Endothelial cell of umbilical vein (primary cell): ENCODE measurements around the gene DOP1B. TPM values are rescaled to one million over a fixed set of nuclear protein-coding genes. Genes with fewer than 3 reads are reported as not detected.
A peak's percentile ranks its signal among the peaks of the same experiment; 100 is the strongest.

Experiments used
- BruUV-seq: library from RNA; stranded (reverse); fragments of 400-500 nt; replicated peaks from 2 replicates; lab custom pipeline; 2021; lab: Mats Ljungman, UMichigan
- CTCF ChIA-PET: fragments of 300-600, 350-600 bp; sonication (Branson Sonifier 250); formaldehyde crosslinking; loops from one replicate; lab custom pipeline; 2021; ENCODE audit warnings: antibody characterized with exemption, inconsistent platforms; lab: Charles Lee
- POLR2A ChIA-PET: fragments of 300-600, 350-600 bp; sonication (Branson Sonifier 250); formaldehyde crosslinking; loops from one replicate; lab custom pipeline; 2021; ENCODE audit warnings: antibody characterized with exemption, inconsistent platforms; lab: Charles Lee
- DNase-seq: peaks from one replicate; pipeline ENCODE4 v3.0.0-alpha.2; 2011; ENCODE audit warnings: low read depth, low spot score
- FAIRE-seq: peaks from 2 replicates; lab custom pipeline; 2011; peaks lifted over from hg19 to GRCh38; lab: Jason Lieb, UNC
- H2AFZ ChIP-seq: 2 replicates; pipeline ENCODE4 v1.6.0; 2012; ENCODE audit warnings: low read depth, low read length, control low read depth, inconsistent platforms
- H3K27ac ChIP-seq: 2 replicates; pipeline ENCODE4 v1.5.1; 2011; ENCODE audit warnings: low read depth, mild to moderate bottlenecking, control low read depth, low read length, moderate library complexity; ENCODE audit not compliant: insufficient read depth
- H3K27me3 ChIP-seq, 2 experiments: 2 replicates each; pipeline versions ENCODE4 v1.6.0 to v1.6.1; 2011; ENCODE audit warnings: low read length in 2 of 2, mixed read lengths in 1 of 2; ENCODE audit not compliant: control insufficient read depth in 2 of 2, insufficient read depth in 2 of 2
- H3K36me3 ChIP-seq, 2 experiments: 2 replicates in 1 of 2; 3 replicates in 1 of 2; pipeline ENCODE4 v1.5.1; 2011; ENCODE audit warnings: low read length in 2 of 2, mild to moderate bottlenecking in 1 of 2, moderate library complexity in 1 of 2; ENCODE audit not compliant: control insufficient read depth in 2 of 2, insufficient read depth in 2 of 2; ENCODE audit errors: extremely low read depth in 1 of 2
- H3K4me1 ChIP-seq: 3 replicates; pipeline ENCODE4 v1.5.1; 2011; ENCODE audit warnings: mild to moderate bottlenecking, low read length; ENCODE audit not compliant: control insufficient read depth, insufficient read depth; ENCODE audit errors: extremely low read depth
- H3K4me2 ChIP-seq: 2 replicates; pipeline ENCODE4 v1.6.1; 2011; ENCODE audit warnings: low read length, control low read depth, mixed read lengths; ENCODE audit not compliant: insufficient read depth
- H3K4me3 ChIP-seq, 3 experiments: fragments of 200-600 bp in 1 of 3; sonication (generic), shearing (Covaris generic) in 1 of 3; replicated peaks in 1 of 3; 2 replicates each; pipeline ENCODE4 v1.5.1; 2011 to 2016; ENCODE audit warnings: control low read depth in 3 of 3, low read length in 3 of 3, mild to moderate bottlenecking in 2 of 3, inconsistent platforms in 1 of 3, low read depth in 1 of 3, moderate library complexity in 1 of 3; ENCODE audit not compliant: insufficient read depth in 1 of 3
- H3K79me2 ChIP-seq: 2 replicates; pipeline ENCODE4 v1.6.0; 2012; ENCODE audit warnings: low read length, inconsistent platforms; ENCODE audit not compliant: control insufficient read depth, insufficient read depth
- H3K9ac ChIP-seq: replicated peaks from 2 replicates; pipeline ENCODE3; 2011; ENCODE audit warnings: low read length, control low read depth; ENCODE audit not compliant: insufficient read depth; ENCODE audit errors: extremely low read depth
- H3K9me1 ChIP-seq: replicated peaks from 3 replicates; pipeline ENCODE4 v1.6.0; 2011; ENCODE audit warnings: mild to moderate bottlenecking, low read length; ENCODE audit not compliant: control insufficient read depth, insufficient read depth; ENCODE audit errors: extremely low read depth
- H3K9me3 ChIP-seq: replicated peaks from 2 replicates; pipeline ENCODE4 v1.5.1; 2012; ENCODE audit warnings: low read length, inconsistent platforms; ENCODE audit not compliant: control insufficient read depth, insufficient read depth
- H4K20me1 ChIP-seq: replicated peaks from 2 replicates; pipeline ENCODE3; 2011; ENCODE audit warnings: mild to moderate bottlenecking, low read length; ENCODE audit not compliant: control insufficient read depth, insufficient read depth; ENCODE audit errors: extremely low read depth
- CTCF ChIP-seq, 2 donors: IDR thresholded peaks; 1 replicate in 1 of 2; 2 replicates in 1 of 2; pipeline ENCODE4 v1.5.1; 2011; ENCODE audit warnings: low read length in 2 of 2, mild to moderate bottlenecking in 2 of 2, moderate library complexity in 2 of 2, control low read depth in 1 of 2, inconsistent platforms in 1 of 2, low read depth in 1 of 2; ENCODE audit not compliant: insufficient read depth in 1 of 2; ENCODE audit errors: extremely low read depth in 1 of 2
- EZH2 ChIP-seq: IDR thresholded peaks from 2 replicates; pipeline ENCODE4 v1.6.1; 2012; ENCODE audit warnings: borderline replicate concordance, low read depth, mild to moderate bottlenecking, moderate library complexity, low read length, inconsistent platforms; ENCODE audit not compliant: severe bottlenecking
- FOS ChIP-seq: IDR thresholded peaks from 2 replicates; pipeline ENCODE4 v1.6.1; 2011; ENCODE audit warnings: mild to moderate bottlenecking, low read length, moderate library complexity, borderline replicate concordance; ENCODE audit not compliant: insufficient read depth
- GATA2 ChIP-seq: IDR thresholded peaks from 2 replicates; pipeline ENCODE4 v1.7.0; 2011; ENCODE audit warnings: low read depth, mild to moderate bottlenecking, moderate library complexity, mixed read lengths, low read length; ENCODE audit not compliant: insufficient read length, insufficient read depth
- JUN ChIP-seq: IDR thresholded peaks from 2 replicates; pipeline ENCODE4 v1.6.1; 2011; ENCODE audit warnings: borderline replicate concordance, low read depth; ENCODE audit not compliant: insufficient read length, insufficient read depth
- MAX ChIP-seq: IDR thresholded peaks from 2 replicates; pipeline ENCODE4 v1.6.1; 2011; ENCODE audit not compliant: insufficient read depth, insufficient read length
- MYC ChIP-seq: IDR thresholded peaks from one replicate; pipeline ENCODE4 v1.6.1; 2011; ENCODE audit warnings: mild to moderate bottlenecking, low read depth, low read length
- POLR2A ChIP-seq: IDR thresholded peaks from 2 replicates; pipeline ENCODE4 v1.6.1; 2012; ENCODE audit warnings: low read depth, mild to moderate bottlenecking, control low read depth, low read length
- POLR2AphosphoS5 ChIP-seq: IDR thresholded peaks from 2 replicates; pipeline ENCODE4 v1.6.1; 2012; ENCODE audit warnings: low read depth, mild to moderate bottlenecking, control low read depth, low read length, moderate library complexity; ENCODE audit not compliant: insufficient read depth
- dilution Hi-C: fragments of 300-500 bp; cut with MboI; formaldehyde crosslinking; loops from one replicate; pipeline ENCODE4 v1.15.0; 2019; ENCODE audit warnings: low sequenced_read_pairs; ENCODE audit not compliant: extremely low pct_ligation_motif_present
- intact Hi-C: fragments of 100-400 bp; cut with micrococcal nuclease; formaldehyde crosslinking; loops from one replicate; pipeline ENCODE4 v1.10.0; 2022
- polyA plus RNA-seq, 4 experiments: library from polyadenylated mRNA; depleted of rRNA in 3 of 4; stranded (reverse) in 3 of 4; unstranded in 1 of 4; fragments of >200 nt; gene quantifications; 2 replicates each; pipeline versions ENCODE4 v1.2.1 to v1.2.3, GENCODE V29; 2011 to 2012; ENCODE audit warnings: missing spikeins in 1 of 4
- total RNA-seq: library from RNA; stranded (reverse); gene quantifications from 2 replicates; pipeline ENCODE4 v1.2.3, GENCODE V29; 2021

DOP1B gene
- total and polyA plus RNA-seq, 2 donors (not counting 3 experiments of a cell fraction or from before 2014, with no cell fraction given) = 3.7 to 9.9 TPM

- H3K27me3 ChIP-seq = peaks cover 3% of the 10 kb centered on the region in 2 experiments
- FAIRE-seq = peak; percentile 75
- H3K9ac ChIP-seq = no peak overlapping the region
Measured at GRCh38 chr21:36122977-36123376, 33.6 kb upstream of the DOP1B start.

GRCh38 chr21:36124395-36124794 is 32.2 kb upstream of the DOP1B start:
- BruUV-seq = no TSS peak
- H3K79me2 ChIP-seq = no peaks in the 10 kb centered on the region
- H3K27me3 ChIP-seq = peaks cover 3% of the 10 kb centered on the region in 2 experiments
- no peaks in the 10 kb centered on the region for H3K9me3 ChIP-seq
- H3K4me2 ChIP-seq = no peak overlapping the region
- no peaks in the 10 kb centered on the region for H3K4me1 ChIP-seq
- H3K9ac ChIP-seq = no peak overlapping the region
- ChIA-PET CTCF (interaction anchor here (1.4 to 2.5 kb wide), 4 partner anchors 9 to 85 kb away, joined by 3 to 13 read pairs (median 4); no protein-coding TSS in a partner anchor), POLR2A (no interaction called here)
- H3K9me1 ChIP-seq = no peaks in the 10 kb centered on the region
- no peak for FAIRE-seq
- H3K36me3 ChIP-seq = no peaks in the 10 kb centered on the region
- no peaks in the 10 kb centered on the region for H4K20me1 ChIP-seq
- dilution Hi-C loops (no loop called here), intact Hi-C loops (no loop called here)
- TF ChIP-seq MAX (no peak), GATA2 (no peak), POLR2AphosphoS5 (no peak), MYC (no peak), POLR2A (no peak), JUN (no peak), FOS (no peak), EZH2 (no peak), CTCF (IDR thresholded peaks at IDR 0.05; ENCODE audit: extremely low read depth in 1 of 2, insufficient read depth in 1 of 2, low read depth in 1 of 2, low read length in 2 of 2) (no peak)
- no peak overlapping the region for H2AFZ ChIP-seq
- H3K4me3 ChIP-seq = no peak overlapping the region
- no peak for DNase-seq
- no peak overlapping the region for H3K27ac ChIP-seq

More at GRCh38 chr21:36122977-36123376, 33.6 kb upstream of the DOP1B start:
- no peaks in the 10 kb centered on the region for H3K9me1 ChIP-seq
- intact Hi-C loops (no loop called here), dilution Hi-C loops (no loop called here)
- ChIA-PET POLR2A (no interaction called here), CTCF (interaction anchor here (0.6 to 2.5 kb wide), 12 partner anchors 9 to 275 kb away, joined by 3 to 13 read pairs (median 3); no protein-coding TSS in a partner anchor)
- no peaks in the 10 kb centered on the region for H3K4me1 ChIP-seq
- no peak overlapping the region for H2AFZ ChIP-seq
- no TSS peak for BruUV-seq
- no peak overlapping the region for H3K27ac ChIP-seq
- DNase-seq = peak; percentile 11
- no peaks in the 10 kb centered on the region for H3K79me2 ChIP-seq
- no peak for TF ChIP-seq POLR2AphosphoS5
- peak; percentile 8 to 41 for TF ChIP-seq CTCF (IDR thresholded peaks at IDR 0.05; ENCODE audit: extremely low read depth in 1 of 2, insufficient read depth in 1 of 2, low read depth in 1 of 2, low read length in 2 of 2)
- no peaks in the 10 kb centered on the region for H4K20me1 ChIP-seq
- no peak overlapping the region for H3K4me2 ChIP-seq
- no peaks in the 10 kb centered on the region for H3K36me3 ChIP-seq
- no peak overlapping the region for H3K4me3 ChIP-seq
- H3K9me3 ChIP-seq = no peaks in the 10 kb centered on the region
